Muscle of leg (tissue), 11 donors: ENCODE data around the gene PPP3CA. TPM values are rescaled to one million over a fixed set of nuclear protein-coding genes. Genes with fewer than 3 reads are reported as not detected.

ENCODE experiments used
- DNase-seq: peaks from one replicate; pipeline ENCODE4 v3.0.0; 2013
- H3K27ac ChIP-seq: one replicate; pipeline ENCODE4 v1.5.1; 2013; ENCODE audit warnings: mild to moderate bottlenecking, low read length, control low read depth
- H3K27me3 ChIP-seq: one replicate; pipeline ENCODE4 v1.6.1; 2013; ENCODE audit warnings: low read length; ENCODE audit not compliant: control insufficient read depth, insufficient read depth
- H3K36me3 ChIP-seq: one replicate; pipeline ENCODE4 v1.6.1; 2013; ENCODE audit warnings: low read length; ENCODE audit not compliant: control insufficient read depth, insufficient read depth
- H3K4me1 ChIP-seq: one replicate; pipeline ENCODE4 v1.6.1; 2013; ENCODE audit warnings: low read length; ENCODE audit not compliant: control insufficient read depth, insufficient read depth
- H3K4me3 ChIP-seq: one replicate; pipeline ENCODE4 v1.5.1; 2013; ENCODE audit warnings: low read length, control low read depth
- H3K9me3 ChIP-seq: replicated peaks from 2 replicates; pipeline ENCODE4 v1.6.1; 2013; ENCODE audit warnings: low read depth, low read length; ENCODE audit not compliant: control insufficient read depth
- WGBS: methylation state at CpG from one replicate; pipeline ENCODE4 v1.1.5; 2013; ENCODE audit warnings: missing lambda C conversion rate; ENCODE audit not compliant: insufficient coverage; 5-methylcytosine and 5-hydroxymethylcytosine counted together
- polyA plus RNA-seq, 8 donors: library from polyadenylated mRNA; unstranded; fragments of 120-200 nt; gene quantifications; one replicate each; pipeline versions ENCODE4 v1.2.1 to v1.2.3, GENCODE V29; 2013; ENCODE audit warnings: inconsistent platforms in 1 of 8, low replicate concordance in 1 of 8; ENCODE audit not compliant: insufficient read length in 8 of 8, insufficient read depth in 1 of 8
- total RNA-seq: library from RNA; stranded (reverse); fragments of 120-200 nt; gene quantifications from one replicate; pipeline ENCODE4 v1.2.4, GENCODE V29; 2013

PPP3CA gene
- total and polyA plus RNA-seq, 9 donors = 18.2 to 41.9 (median 29.9) TPM

DNA sequence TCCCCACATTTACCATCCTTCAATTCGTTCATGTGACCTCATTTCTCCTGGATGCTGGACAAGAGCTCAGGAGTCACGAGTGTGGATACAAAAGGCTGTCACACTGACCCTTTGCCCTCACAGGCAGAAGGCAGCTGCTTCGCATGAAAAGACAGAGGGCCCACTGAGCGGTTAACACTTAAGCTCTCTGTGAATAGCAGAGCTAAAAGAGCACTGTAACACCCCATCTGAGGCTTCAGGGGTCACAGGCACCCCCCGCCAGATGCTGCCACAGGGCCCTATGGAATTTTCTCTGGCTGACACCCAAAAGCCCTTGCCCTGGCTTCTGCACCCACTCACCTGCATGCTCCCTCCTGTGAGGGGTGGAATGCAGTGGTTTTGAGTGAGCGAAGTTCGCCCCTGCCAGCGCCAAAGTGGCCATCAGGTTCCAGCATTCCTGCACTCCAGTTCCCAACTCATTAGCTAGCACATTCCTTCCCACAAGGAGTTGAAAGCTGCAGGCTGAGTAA, 360.9 kb downstream of the PPP3CA start:
- no peak for DNase-seq
- WGBS = 65% methylated on average over 7 of the region's 8 CpGs
- Histone ChIP-seq H3K27me3 (no peaks in the 10 kb centered on the region), H3K4me3 (no peak overlapping the region), H3K27ac (no peak overlapping the region), H3K9me3 (no peaks in the 10 kb centered on the region), H3K36me3 (no peaks in the 10 kb centered on the region), H3K4me1 (no peaks in the 10 kb centered on the region)

DNA sequence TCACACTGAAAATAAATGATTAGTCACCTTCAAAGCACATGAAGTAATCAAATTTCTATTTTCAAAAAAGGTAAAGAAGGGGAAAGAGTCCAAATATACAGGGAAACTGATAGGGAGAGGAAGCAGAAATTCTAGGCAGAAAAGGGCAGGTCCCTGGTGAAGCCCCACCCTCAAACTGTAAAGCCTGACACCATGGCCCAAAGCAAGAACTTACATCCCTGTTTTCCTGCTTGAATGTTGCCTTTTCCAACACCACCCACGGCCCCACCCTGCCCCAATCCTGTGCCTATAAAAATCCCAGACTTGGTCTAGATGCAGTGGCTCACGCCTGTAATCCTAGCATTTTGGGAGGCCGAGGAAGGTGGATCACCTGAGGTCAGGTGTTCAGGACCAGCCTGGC, 361.8 kb downstream of the PPP3CA start:
- Histone ChIP-seq H3K27ac (no peak overlapping the region), H3K4me1 (no peaks in the 10 kb centered on the region), H3K9me3 (no peaks in the 10 kb centered on the region), H3K27me3 (no peaks in the 10 kb centered on the region), H3K4me3 (no peak overlapping the region), H3K36me3 (no peaks in the 10 kb centered on the region)
- 93% methylated on average over 3 of the region's 3 CpGs for WGBS
- DNase-seq = no peak

DNA sequence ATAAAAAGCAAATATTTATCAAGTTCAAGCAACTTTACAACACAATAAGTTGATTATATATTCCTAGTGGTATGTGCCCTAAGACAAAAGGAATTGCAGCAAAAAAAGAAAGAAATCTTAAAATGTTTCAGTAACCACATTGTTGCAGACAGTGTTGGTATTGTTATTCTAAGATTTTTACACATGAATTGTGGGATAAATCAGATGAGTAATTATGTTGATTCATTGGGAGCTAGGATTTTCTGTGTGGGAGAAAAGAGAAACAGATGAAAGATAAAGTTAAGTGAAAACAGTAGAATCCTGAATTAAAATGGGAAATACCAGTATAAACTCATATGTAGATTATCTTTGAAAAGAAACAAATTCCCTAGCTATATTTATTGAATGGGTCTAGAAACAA, 362.4 kb downstream of the PPP3CA start:
- no peak overlapping the region for H3K27ac ChIP-seq

DNA sequence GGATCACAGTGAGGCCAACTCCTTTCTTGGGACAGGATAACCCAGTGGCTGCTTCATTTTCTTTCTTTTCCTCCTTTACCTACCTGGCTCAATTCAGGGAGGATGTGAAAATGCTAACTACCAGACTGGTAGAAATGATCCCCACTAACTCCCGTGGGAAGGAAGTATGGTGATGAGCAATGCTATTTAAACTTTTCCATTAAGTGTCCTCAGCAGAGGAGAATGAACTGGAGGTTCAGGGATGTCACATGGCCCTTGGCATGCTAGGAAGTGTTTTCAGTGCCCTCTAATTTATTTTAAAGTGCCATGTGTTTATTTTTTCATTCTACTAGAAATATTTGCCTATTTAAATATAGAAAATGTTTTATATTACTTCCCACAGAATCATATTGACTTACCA, 363.9 kb downstream of the PPP3CA start:
- no peak for DNase-seq
- no peaks in the 10 kb centered on the region for H3K36me3 ChIP-seq
- WGBS = no CpG with 5 or more reads among the region's 1 CpG
- H3K4me1 ChIP-seq = no peaks in the 10 kb centered on the region
- no peak overlapping the region for H3K27ac ChIP-seq
- no peak overlapping the region for H3K4me3 ChIP-seq
- no peaks in the 10 kb centered on the region for H3K27me3 ChIP-seq
- no peaks in the 10 kb centered on the region for H3K9me3 ChIP-seq

More for the DNA sequence above, 362.4 kb downstream of the PPP3CA start:
- no peaks in the 10 kb centered on the region for H3K4me1 ChIP-seq
- DNase-seq = no peak
- H3K4me3 ChIP-seq = no peak overlapping the region
- no peaks in the 10 kb centered on the region for H3K36me3 ChIP-seq
- no peaks in the 10 kb centered on the region for H3K27me3 ChIP-seq
- H3K9me3 ChIP-seq = no peaks in the 10 kb centered on the region

DNA sequence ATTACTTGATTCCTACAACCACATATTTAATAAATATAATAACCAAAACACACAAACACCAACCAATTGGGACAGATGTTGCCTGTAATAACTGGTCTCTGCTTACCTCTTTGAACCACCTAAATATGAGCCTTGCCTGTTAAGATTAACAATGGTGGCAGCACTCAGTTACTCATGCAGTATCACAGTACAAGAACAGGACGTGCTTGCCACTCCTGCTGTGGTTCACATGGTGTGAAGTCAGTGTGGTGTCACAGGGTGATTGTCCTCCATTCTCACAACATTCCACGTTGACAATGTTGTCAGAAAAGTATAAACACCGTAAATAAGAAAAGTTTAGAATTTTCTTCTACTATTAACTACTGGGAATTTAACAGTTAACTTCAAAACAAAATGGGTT, 365.0 kb downstream of the PPP3CA start:
- no peaks in the 10 kb centered on the region for H3K27me3 ChIP-seq
- no peaks in the 10 kb centered on the region for H3K4me1 ChIP-seq
- no peak overlapping the region for H3K4me3 ChIP-seq
- no peak for DNase-seq
- no peak overlapping the region for H3K27ac ChIP-seq
- H3K36me3 ChIP-seq = no peaks in the 10 kb centered on the region
- WGBS = no CpG with 5 or more reads among the region's 3 CpGs
- no peaks in the 10 kb centered on the region for H3K9me3 ChIP-seq

DNA sequence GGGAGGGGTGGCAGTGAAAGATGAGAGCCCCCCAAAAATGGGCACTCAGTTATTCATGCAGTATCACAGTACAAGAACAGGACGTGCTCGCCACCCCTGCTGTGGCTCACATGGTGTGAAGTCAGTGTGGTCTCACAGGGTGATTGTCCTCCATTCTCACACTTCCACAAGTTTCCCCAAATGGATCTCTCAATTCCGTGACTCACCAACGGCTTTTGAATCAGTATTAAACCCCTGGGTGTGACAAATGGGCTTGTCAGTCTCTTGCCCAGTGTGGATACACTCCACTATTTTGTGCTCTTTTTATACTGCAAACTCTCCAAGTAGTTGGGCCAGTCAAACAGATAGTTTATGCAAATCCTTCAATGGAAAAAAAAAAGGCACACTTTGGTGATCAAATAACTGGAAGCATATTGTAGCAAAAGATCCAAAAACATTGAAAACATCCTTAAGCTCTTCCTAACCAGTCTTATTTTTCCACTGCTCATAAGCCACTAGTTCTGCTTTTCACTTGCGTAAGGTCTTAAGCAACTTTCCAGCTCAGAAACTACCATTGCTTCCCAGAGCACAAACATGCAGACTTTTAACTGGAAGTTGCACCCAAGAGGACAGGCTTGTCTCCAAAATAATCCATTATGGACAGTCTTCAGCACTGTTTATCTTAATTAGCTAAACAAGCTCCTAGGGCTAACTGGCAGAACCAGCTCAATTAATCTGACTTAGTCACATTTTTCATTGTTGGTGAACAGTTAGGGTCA, 365.7 kb downstream of the PPP3CA start:
- no peaks in the 10 kb centered on the region for H3K9me3 ChIP-seq
- peak; percentile 88 for DNase-seq
- H3K36me3 ChIP-seq = no peaks in the 10 kb centered on the region
- H3K4me1 ChIP-seq = no peaks in the 10 kb centered on the region
- WGBS = 65% methylated on average over 5 of the region's 5 CpGs
- no peaks in the 10 kb centered on the region for H3K27me3 ChIP-seq
- H3K27ac ChIP-seq = no peak overlapping the region
- no peak overlapping the region for H3K4me3 ChIP-seq

DNA sequence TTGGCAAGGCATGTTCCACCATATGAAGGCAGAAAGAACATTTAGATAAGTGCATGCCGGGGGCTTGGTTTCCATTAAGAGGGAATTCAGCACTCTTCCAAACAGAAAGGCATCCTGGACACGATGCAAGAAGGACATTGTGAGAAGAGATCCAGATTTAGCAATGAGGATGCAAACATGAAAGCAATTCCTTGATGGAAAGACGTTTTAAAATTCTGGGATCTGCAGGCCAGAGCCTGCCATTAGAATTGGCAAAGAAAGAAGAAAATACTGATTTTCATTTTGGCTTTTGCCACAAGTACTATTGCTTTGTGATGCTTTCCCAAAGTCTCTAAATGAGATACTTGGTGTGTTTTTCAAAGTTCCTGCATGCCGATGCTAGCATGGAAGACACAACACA, 367.6 kb downstream of the PPP3CA start:
- WGBS = 71% methylated on average over 1 of the region's 4 CpGs

DNA sequence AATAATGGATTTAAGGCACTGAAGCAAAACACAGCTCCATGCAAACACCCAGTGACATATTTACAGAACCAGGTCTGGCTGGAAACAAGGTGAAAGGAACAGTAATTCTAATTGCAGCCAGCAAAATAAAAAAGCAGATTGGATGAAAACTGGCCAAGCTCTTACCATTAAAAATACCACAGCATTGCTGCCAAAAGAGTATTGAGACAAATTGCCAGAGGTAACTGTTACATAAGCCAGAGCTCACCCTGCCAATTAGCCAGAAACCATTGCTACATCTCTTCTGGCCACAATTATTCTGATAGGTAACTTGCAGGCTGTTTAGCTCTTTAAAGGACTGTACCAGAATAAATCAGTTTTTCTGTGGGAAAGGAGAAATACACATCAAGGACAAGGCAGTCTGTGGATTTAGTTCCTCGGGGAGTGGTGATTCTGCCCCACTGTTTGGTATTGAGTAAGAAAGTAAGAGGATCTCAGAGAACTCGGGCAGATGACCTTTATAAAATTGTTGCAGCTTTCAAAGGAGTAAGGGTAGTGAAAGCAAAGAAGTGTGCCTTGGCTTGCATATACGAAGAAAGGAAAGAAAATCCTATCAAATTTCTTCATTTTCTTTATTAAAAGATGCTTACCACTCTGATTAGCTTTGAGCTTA, 369.5 kb downstream of the PPP3CA start:
- peak; percentile 59 for DNase-seq
- Histone ChIP-seq H3K4me3 (no peak overlapping the region), H3K27me3 (no peaks in the 10 kb centered on the region), H3K4me1 (no peaks in the 10 kb centered on the region), H3K9me3 (no peaks in the 10 kb centered on the region), H3K36me3 (no peaks in the 10 kb centered on the region), H3K27ac (no peak overlapping the region)
- 38% methylated on average over 2 of the region's 3 CpGs for WGBS

More for the DNA sequence above, 367.6 kb downstream of the PPP3CA start:
- Histone ChIP-seq H3K36me3 (no peaks in the 10 kb centered on the region), H3K27ac (no peak overlapping the region), H3K4me3 (no peak overlapping the region), H3K27me3 (no peaks in the 10 kb centered on the region), H3K9me3 (no peaks in the 10 kb centered on the region), H3K4me1 (no peaks in the 10 kb centered on the region)
- DNase-seq = peak; percentile 67

DNA sequence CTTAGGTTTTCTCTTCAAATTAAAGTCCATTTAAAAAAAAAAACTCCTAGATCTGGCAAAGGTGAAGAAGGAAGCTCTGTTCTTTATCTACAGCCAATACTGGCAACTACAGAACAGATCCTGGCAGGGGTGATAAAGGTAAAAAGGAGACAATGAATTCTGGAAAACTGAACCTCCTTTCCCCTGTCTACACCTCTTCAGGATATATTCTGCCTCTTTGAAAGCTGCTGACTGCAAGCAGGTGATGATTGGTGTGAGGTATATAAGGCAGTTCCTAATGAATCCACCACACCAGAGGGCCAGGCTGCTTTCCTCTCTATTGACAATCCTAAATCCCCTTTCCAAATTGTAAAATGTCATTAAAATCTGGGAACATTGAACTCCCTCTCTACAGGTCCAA, 370.1 kb downstream of the PPP3CA start:
- Histone ChIP-seq H3K9me3 (no peaks in the 10 kb centered on the region), H3K27me3 (no peaks in the 10 kb centered on the region), H3K36me3 (no peaks in the 10 kb centered on the region), H3K4me1 (no peaks in the 10 kb centered on the region), H3K27ac (no peak overlapping the region), H3K4me3 (no peak overlapping the region)
- DNase-seq = peak; percentile 57
